ENCODE measurements around the gene LRRC8E.

The LRRC8E gene

GRCh38 chr19:7888145-7888825, at the start of gene LRRC8E:
TSS of gene LRRC8E (plus strand) at chr19:7888510. CDS start at chr19:7895604, 7,094 bp downstream.
- no peak for DNase-seq (ENCODE audit: low spot score)

GRCh38 chr19:7839476-7839875, 48.8 kb upstream of the LRRC8E start:
- no peak for DNase-seq (ENCODE audit: low spot score)

- DNase-seq (ENCODE audit: low spot score) = no peak
Measured at GRCh38 chr19:7840629-7841028, 47.7 kb upstream of the LRRC8E start.

- DNase-seq (ENCODE audit: low spot score) = no peak
Measured at GRCh38 chr19:7841751-7842660, 46.3 kb upstream of the LRRC8E start.

- DNase-seq (ENCODE audit: low spot score) = no peak
Measured at GRCh38 chr19:7842661-7843294, 45.5 kb upstream of the LRRC8E start.

- DNase-seq (ENCODE audit: low spot score) = no peak
Measured at GRCh38 chr19:7843521-7843920, 44.8 kb upstream of the LRRC8E start.

GRCh38 chr19:7844405-7844804, 43.9 kb upstream of the LRRC8E start:
- DNase-seq (ENCODE audit: low spot score) = no peak

GRCh38 chr19:7844951-7845350, 43.4 kb upstream of the LRRC8E start:
- DNase-seq (ENCODE audit: low spot score) = no peak

- DNase-seq (ENCODE audit: low spot score) = no peak
Measured at GRCh38 chr19:7845390-7846154, 42.7 kb upstream of the LRRC8E start.

- no peak for DNase-seq (ENCODE audit: low spot score)
Measured at GRCh38 chr19:7846155-7846646, 42.1 kb upstream of the LRRC8E start.

- no peak for DNase-seq (ENCODE audit: low spot score)
Measured at GRCh38 chr19:7847664-7848063, 40.6 kb upstream of the LRRC8E start.

GRCh38 chr19:7848779-7849457, 39.4 kb upstream of the LRRC8E start:
- DNase-seq (ENCODE audit: low spot score) = no peak

GRCh38 chr19:7849631-7849999, 38.7 kb upstream of the LRRC8E start:
- DNase-seq (ENCODE audit: low spot score) = no peak

GRCh38 chr19:7850000-7850813, 38.1 kb upstream of the LRRC8E start:
- no peak for DNase-seq (ENCODE audit: low spot score)

GRCh38 chr19:7850945-7851622, 37.2 kb upstream of the LRRC8E start:
- DNase-seq (ENCODE audit: low spot score) = no peak

- no peak for DNase-seq (ENCODE audit: low spot score)
Measured at GRCh38 chr19:7851623-7852500, 36.4 kb upstream of the LRRC8E start.

- peak; percentile 74 for DNase-seq (ENCODE audit: low spot score)
Measured at GRCh38 chr19:7852851-7853769, 35.2 kb upstream of the LRRC8E start.

GRCh38 chr19:7853770-7854128, 34.6 kb upstream of the LRRC8E start:
- DNase-seq (ENCODE audit: low spot score) = no peak
